HCT116 (cell line): ENCODE data around the gene TMEM131. TPM values are rescaled to one million over a fixed set of nuclear protein-coding genes. Genes with fewer than 3 reads are reported as not detected.
A peak's percentile ranks its signal among the peaks of the same experiment; 100 is the strongest.

Experiments used
- ATAC-seq: fragments of 200-7000 bp; cut with Tn5 transposase; 2 replicates; pipeline ENCODE4 v1.9.1; 2020; ENCODE audit warnings: mild to moderate bottlenecking, moderate library complexity
- BruUV-seq: library from RNA; stranded (reverse); fragments of 400-500 nt; replicated peaks from 2 replicates; lab custom pipeline; 2021; lab: Mats Ljungman, UMichigan
- CTCF ChIA-PET: fragments of 300-600 bp; sonication (Branson Sonifier 250); formaldehyde crosslinking; loops from one replicate; lab custom pipeline; 2021; ENCODE audit warnings: antibody characterized with exemption; lab: Charles Lee
- POLR2A ChIA-PET: fragments of 300-600, 350-600 bp; sonication (Branson Sonifier 250); formaldehyde crosslinking; loops from one replicate; lab custom pipeline; 2021; ENCODE audit warnings: antibody characterized with exemption; lab: Charles Lee
- RAD21 ChIA-PET, 2 experiments: fragments of 300-600 bp; sonication (Branson Sonifier 250); formaldehyde crosslinking; loops; one replicate each; lab custom pipeline; 2023; ENCODE audit warnings: low total read pairs in 2 of 2; ENCODE audit not compliant: uncharacterized antibody in 2 of 2, unreplicated experiment in 2 of 2, low non-redundant PET in 1 of 2; lab: Charles Lee
- DNase-seq: peaks from one replicate; pipeline ENCODE4 v3.0.0-alpha.2; 2010; ENCODE audit warnings: low read depth, low spot score
- H2AFZ ChIP-seq: fragments of 200-600 bp; shearing (Covaris generic), sonication (generic); 2 replicates; pipeline ENCODE4 v1.6.1; 2017; ENCODE audit warnings: low read depth, mixed run types, mixed read lengths, antibody characterized with exemption, low read length; ENCODE audit not compliant: poor library complexity, severe bottlenecking
- H3K27ac ChIP-seq: 2 replicates; pipeline ENCODE4 v1.5.1; 2012; ENCODE audit warnings: low read depth, low read length
- H3K27me3 ChIP-seq: fragments of 200-600 bp; sonication (generic); 2 replicates; pipeline ENCODE4 v1.6.1; 2016; ENCODE audit warnings: mixed run types, low read length, mixed read lengths; ENCODE audit not compliant: insufficient read depth
- H3K36me3 ChIP-seq, 2 experiments: fragments of 200-500 bp in 1 of 2; fragments of 200-600 bp in 1 of 2; sonication (Bioruptor generic) in 1 of 2; sonication (generic) in 1 of 2; 2 replicates each; pipeline versions ENCODE4 v1.5.1 to v1.6.1; 2014 to 2016; ENCODE audit warnings: low read length in 2 of 2, inconsistent platforms in 1 of 2, mixed read lengths in 1 of 2, mixed run types in 1 of 2; ENCODE audit not compliant: insufficient read depth in 2 of 2, control insufficient read depth in 1 of 2
- H3K4me1 ChIP-seq, 2 experiments: fragments of 200-600 bp in 1 of 2; sonication (generic) in 1 of 2; 2 replicates each; pipeline versions ENCODE4 v1.5.1 to v1.6.1; 2012 to 2017; ENCODE audit warnings: low read length in 2 of 2, inconsistent platforms in 1 of 2, mild to moderate bottlenecking in 1 of 2, mixed read lengths in 1 of 2, mixed run types in 1 of 2, moderate library complexity in 1 of 2; ENCODE audit not compliant: insufficient read depth in 2 of 2, control insufficient read depth in 1 of 2
- H3K4me2 ChIP-seq: fragments of 200-600 bp; sonication (generic); 2 replicates; pipeline ENCODE4 v1.6.1; 2017; ENCODE audit warnings: mixed run types, low read length, mixed read lengths
- H3K4me3 ChIP-seq, 2 experiments: fragments of 200-600 bp in 1 of 2; sonication (generic) in 1 of 2; replicated peaks in 1 of 2; 2 replicates each; pipeline ENCODE4 v1.5.1; 2011 to 2016; ENCODE audit warnings: low read length in 2 of 2, control low read depth in 1 of 2, low read depth in 1 of 2, mild to moderate bottlenecking in 1 of 2, mixed read lengths in 1 of 2, mixed run types in 1 of 2
- H3K79me2 ChIP-seq: fragments of 200-600 bp; sonication (generic); 2 replicates; pipeline ENCODE4 v1.6.1; 2017; ENCODE audit warnings: mild to moderate bottlenecking, mixed run types, low read length, moderate library complexity, mixed read lengths; ENCODE audit not compliant: insufficient read depth
- H3K9ac ChIP-seq: fragments of 200-600 bp; sonication (generic); 2 replicates; pipeline ENCODE4 v1.6.1; 2016; ENCODE audit warnings: low read length, mixed read lengths
- H3K9me2 ChIP-seq: fragments of 200-600 bp; sonication (generic), shearing (Covaris generic); 2 replicates; pipeline ENCODE4 v1.6.1; 2017; ENCODE audit warnings: mixed run types, mild to moderate bottlenecking, moderate library complexity; ENCODE audit not compliant: insufficient read depth
- H3K9me3 ChIP-seq, 2 experiments: fragments of 200-500 bp in 1 of 2; fragments of 200-600 bp in 1 of 2; sonication (Bioruptor generic) in 1 of 2; sonication (generic) in 1 of 2; 2 replicates each; pipeline ENCODE4 v1.6.1; 2014 to 2017; ENCODE audit warnings: low read length in 2 of 2, mixed read lengths in 2 of 2, inconsistent platforms in 1 of 2, low read depth in 1 of 2, mild to moderate bottlenecking in 1 of 2, mixed run types in 1 of 2, moderate library complexity in 1 of 2; ENCODE audit not compliant: control insufficient read depth in 1 of 2, insufficient read depth in 1 of 2
- H4K20me1 ChIP-seq: fragments of 200-600 bp; sonication (generic), shearing (Covaris generic); 2 replicates; pipeline ENCODE4 v1.6.1; 2017; ENCODE audit warnings: mixed run types, mild to moderate bottlenecking, moderate library complexity; ENCODE audit not compliant: insufficient read depth
- ATF3 ChIP-seq: IDR thresholded peaks from 2 replicates; pipeline ENCODE4 v1.6.1; 2012
- CBX3 ChIP-seq: IDR thresholded peaks from 2 replicates; pipeline ENCODE4 v1.6.1; 2012; ENCODE audit warnings: low read depth
- CEBPB ChIP-seq: IDR thresholded peaks from 2 replicates; pipeline ENCODE4 v1.6.1; 2012; ENCODE audit warnings: low read depth
- CTCF ChIP-seq, 3 experiments: fragments of 200-600 bp in 1 of 3; sonication (generic) in 1 of 3; IDR thresholded peaks in 2 of 3; conservative IDR thresholded peaks in 1 of 3; 2 replicates each; pipeline ENCODE4 v1.5.1; 2012 to 2017; ENCODE audit warnings: low read depth in 2 of 3, low read length in 2 of 3, antibody characterized with exemption in 1 of 3, borderline replicate concordance in 1 of 3, control low read depth in 1 of 3, mild to moderate bottlenecking in 1 of 3, mixed read lengths in 1 of 3, mixed run types in 1 of 3, moderate library complexity in 1 of 3; ENCODE audit not compliant: insufficient read depth in 1 of 3
- ELF1 ChIP-seq: IDR thresholded peaks from 2 replicates; pipeline ENCODE4 v1.6.1; 2012; ENCODE audit warnings: low read depth, borderline replicate concordance
- EZH2 ChIP-seq: fragments of 200-600 bp; sonication (generic); IDR thresholded peaks from 2 replicates; pipeline ENCODE4 v1.6.1; 2017; ENCODE audit warnings: antibody characterized with exemption, mixed run types
- EZH2phosphoT487 ChIP-seq: fragments of 200-600 bp; IDR thresholded peaks from 2 replicates; pipeline ENCODE4 v1.6.1; 2018; ENCODE audit warnings: antibody characterized with exemption, borderline replicate concordance
- FOSL1 ChIP-seq: IDR thresholded peaks from 2 replicates; pipeline ENCODE4 v1.6.1; 2012; ENCODE audit warnings: low read depth
- JUND ChIP-seq: IDR thresholded peaks from 2 replicates; pipeline ENCODE4 v1.6.1; 2012
- POLR2A ChIP-seq: IDR thresholded peaks from 2 replicates; pipeline ENCODE4 v1.7.0; 2011; ENCODE audit warnings: borderline replicate concordance; ENCODE audit not compliant: insufficient read depth, insufficient read length; ENCODE audit errors: extremely low read depth
- POLR2AphosphoS5 ChIP-seq: IDR thresholded peaks from 2 replicates; pipeline ENCODE4 v1.6.1; 2011; ENCODE audit warnings: mild to moderate bottlenecking, low read depth, low read length, moderate library complexity
- RAD21 ChIP-seq: IDR thresholded peaks from 2 replicates; pipeline ENCODE4 v1.6.1; 2012; ENCODE audit warnings: low read depth, mild to moderate bottlenecking
- SRF ChIP-seq: IDR thresholded peaks from 2 replicates; pipeline ENCODE4 v1.6.1; 2012; ENCODE audit warnings: low read depth
- YY1 ChIP-seq: IDR thresholded peaks from 2 replicates; pipeline ENCODE4 v1.6.1; 2011; ENCODE audit warnings: low read length, low read depth, moderate library complexity, mild to moderate bottlenecking; ENCODE audit not compliant: insufficient replicate concordance; ENCODE audit errors: extremely low read depth
- ZFX ChIP-seq: fragments of 450-650 bp; IDR thresholded peaks from 2 replicates; pipeline ENCODE4 v1.6.1; 2017
- ZNF274 ChIP-seq: fragments of 200-500 bp; sonication (Bioruptor generic); IDR thresholded peaks from 2 replicates; pipeline ENCODE4 v1.6.1; 2014; ENCODE audit warnings: mild to moderate bottlenecking, low read depth, low read length, inconsistent platforms
- intact Hi-C: fragments of 100-400 bp; cut with micrococcal nuclease; formaldehyde crosslinking; loops from 2 replicates; pipeline ENCODE4 v1.10.0; 2022
- total RNA-seq: library from RNA; stranded (reverse); gene quantifications from one replicate; pipeline ENCODE4 v1.2.1, GENCODE V29; 2021; ENCODE audit not compliant: unreplicated experiment
- TF ChIP-seq, protein P1 (sequence below): IDR thresholded peaks from 2 replicates; pipeline ENCODE4 v1.6.1; 2011; ENCODE audit warnings: mild to moderate bottlenecking, low read length, moderate library complexity; ENCODE audit not compliant: insufficient replicate concordance; ENCODE audit errors: extremely low read depth
- TF ChIP-seq, protein P2 (sequence below): IDR thresholded peaks from 2 replicates; pipeline ENCODE4 v1.6.1; 2012; ENCODE audit warnings: low read depth

Gene TMEM131
- total RNA-seq, 1 experiment from 2014 or later = 51.5 TPM

DNA sequence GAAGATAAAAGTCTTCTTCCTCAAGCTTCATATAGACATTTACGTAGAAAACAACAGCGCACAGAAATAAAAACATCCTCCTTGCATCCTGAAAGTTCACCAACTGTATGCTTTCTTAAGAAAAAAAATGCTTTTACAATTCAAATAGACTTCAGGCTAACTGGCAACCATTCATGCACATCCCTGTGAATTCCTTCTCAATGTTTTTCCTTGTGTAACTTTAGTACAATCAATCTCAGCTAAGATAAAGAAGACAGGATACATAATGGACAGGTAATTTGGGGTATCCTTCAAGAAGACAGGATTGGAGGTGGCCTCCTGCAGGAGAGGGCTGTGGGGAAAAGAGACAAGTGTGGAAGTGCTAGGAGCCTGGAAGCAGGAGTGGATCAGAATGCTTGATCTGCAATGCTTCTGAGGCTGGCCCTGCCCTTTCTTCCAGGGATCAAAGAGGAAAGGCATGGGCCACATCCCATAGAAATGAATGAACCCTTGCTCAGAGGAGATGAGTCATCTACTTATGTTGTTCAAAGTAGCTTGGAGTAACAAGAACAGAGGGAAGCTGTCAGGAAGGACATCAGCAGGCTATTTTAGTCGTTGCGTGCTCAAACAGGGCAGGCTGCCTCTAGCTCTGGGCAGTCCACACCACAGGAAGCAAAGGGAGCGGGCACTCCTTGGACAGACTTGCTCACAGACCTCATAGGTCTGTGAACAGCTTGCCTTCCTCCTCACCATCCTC, 126.6 kb downstream of the TMEM131 start (continued):
- TF ChIP-seq YY1 (no peak), JUND (peak; percentile 100), EZH2 (no peak), ELF1 (no peak; the same call in 1 of the 2 replicates), SRF (peak; percentile 82; the same call in 1 of the 2 replicates)

GRCh38 chr2:97863829-97864228, 131.9 kb downstream of the TMEM131 start:
- Histone ChIP-seq H3K4me1 (peaks cover 21 to 25% of the 10 kb centered on the region in 2 experiments), H3K9me2 (no peaks in the 10 kb centered on the region), H2AFZ (no peak overlapping the region), H3K9ac (no peak overlapping the region), H3K27ac (no peak overlapping the region), H3K9me3 (no peaks in the 10 kb centered on the region; a peak in 1 of 4 replicates), H3K27me3 (no peaks in the 10 kb centered on the region), H3K4me2 (no peak overlapping the region), H3K36me3 (no peaks in the 10 kb centered on the region), H4K20me1 (no peaks in the 10 kb centered on the region), H3K4me3 (no peak overlapping the region), H3K79me2 (peaks cover 33% of the 10 kb centered on the region)
- CTCF ChIA-PET = no interaction called here
- POLR2A ChIA-PET = no interaction called here
- TF ChIP-seq CEBPB = no peak
- no peak for TF ChIP-seq ATF3
- no peak for TF ChIP-seq EZH2
- TF ChIP-seq, protein P1, sequence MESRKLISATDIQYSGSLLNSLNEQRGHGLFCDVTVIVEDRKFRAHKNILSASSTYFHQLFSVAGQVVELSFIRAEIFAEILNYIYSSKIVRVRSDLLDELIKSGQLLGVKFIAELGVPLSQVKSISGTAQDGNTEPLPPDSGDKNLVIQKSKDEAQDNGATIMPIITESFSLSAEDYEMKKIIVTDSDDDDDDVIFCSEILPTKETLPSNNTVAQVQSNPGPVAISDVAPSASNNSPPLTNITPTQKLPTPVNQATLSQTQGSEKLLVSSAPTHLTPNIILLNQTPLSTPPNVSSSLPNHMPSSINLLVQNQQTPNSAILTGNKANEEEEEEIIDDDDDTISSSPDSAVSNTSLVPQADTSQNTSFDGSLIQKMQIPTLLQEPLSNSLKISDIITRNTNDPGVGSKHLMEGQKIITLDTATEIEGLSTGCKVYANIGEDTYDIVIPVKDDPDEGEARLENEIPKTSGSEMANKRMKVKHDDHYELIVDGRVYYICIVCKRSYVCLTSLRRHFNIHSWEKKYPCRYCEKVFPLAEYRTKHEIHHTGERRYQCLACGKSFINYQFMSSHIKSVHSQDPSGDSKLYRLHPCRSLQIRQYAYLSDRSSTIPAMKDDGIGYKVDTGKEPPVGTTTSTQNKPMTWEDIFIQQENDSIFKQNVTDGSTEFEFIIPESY = no peak
- no peak for TF ChIP-seq CBX3
- TF ChIP-seq CTCF (IDR thresholded peaks at IDR 0.05 in 2 of 3, conservative IDR thresholded peaks at IDR 0.05 in 1 of 3; ENCODE audit: borderline replicate concordance in 1 of 3, insufficient read depth in 1 of 3, low read depth in 2 of 3, low read length in 2 of 3) = no peak
- no peak for TF ChIP-seq SRF
- no peak for TF ChIP-seq EZH2phosphoT487
- no peak for TF ChIP-seq ZFX
- TF ChIP-seq POLR2AphosphoS5 = no peak
- no peak for TF ChIP-seq RAD21
- no peak for TF ChIP-seq FOSL1
- no peak for TF ChIP-seq YY1
- TF ChIP-seq, protein P2, sequence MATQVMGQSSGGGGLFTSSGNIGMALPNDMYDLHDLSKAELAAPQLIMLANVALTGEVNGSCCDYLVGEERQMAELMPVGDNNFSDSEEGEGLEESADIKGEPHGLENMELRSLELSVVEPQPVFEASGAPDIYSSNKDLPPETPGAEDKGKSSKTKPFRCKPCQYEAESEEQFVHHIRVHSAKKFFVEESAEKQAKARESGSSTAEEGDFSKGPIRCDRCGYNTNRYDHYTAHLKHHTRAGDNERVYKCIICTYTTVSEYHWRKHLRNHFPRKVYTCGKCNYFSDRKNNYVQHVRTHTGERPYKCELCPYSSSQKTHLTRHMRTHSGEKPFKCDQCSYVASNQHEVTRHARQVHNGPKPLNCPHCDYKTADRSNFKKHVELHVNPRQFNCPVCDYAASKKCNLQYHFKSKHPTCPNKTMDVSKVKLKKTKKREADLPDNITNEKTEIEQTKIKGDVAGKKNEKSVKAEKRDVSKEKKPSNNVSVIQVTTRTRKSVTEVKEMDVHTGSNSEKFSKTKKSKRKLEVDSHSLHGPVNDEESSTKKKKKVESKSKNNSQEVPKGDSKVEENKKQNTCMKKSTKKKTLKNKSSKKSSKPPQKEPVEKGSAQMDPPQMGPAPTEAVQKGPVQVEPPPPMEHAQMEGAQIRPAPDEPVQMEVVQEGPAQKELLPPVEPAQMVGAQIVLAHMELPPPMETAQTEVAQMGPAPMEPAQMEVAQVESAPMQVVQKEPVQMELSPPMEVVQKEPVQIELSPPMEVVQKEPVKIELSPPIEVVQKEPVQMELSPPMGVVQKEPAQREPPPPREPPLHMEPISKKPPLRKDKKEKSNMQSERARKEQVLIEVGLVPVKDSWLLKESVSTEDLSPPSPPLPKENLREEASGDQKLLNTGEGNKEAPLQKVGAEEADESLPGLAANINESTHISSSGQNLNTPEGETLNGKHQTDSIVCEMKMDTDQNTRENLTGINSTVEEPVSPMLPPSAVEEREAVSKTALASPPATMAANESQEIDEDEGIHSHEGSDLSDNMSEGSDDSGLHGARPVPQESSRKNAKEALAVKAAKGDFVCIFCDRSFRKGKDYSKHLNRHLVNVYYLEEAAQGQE = no peak
- no peak for TF ChIP-seq ZNF274
- no peak for TF ChIP-seq JUND
- no peak for TF ChIP-seq POLR2A
- no TSS peak for BruUV-seq
- ATAC-seq (no peak), DNase-seq (no peak)
- RAD21 ChIA-PET = no interaction called here
- intact Hi-C loops = no loop called here
